NCI-H82 treated with DMSO at 0.1 percent for 48 hours (cell line): ENCODE results near the gene LCN10.

Source experiments
- DNase-seq: peaks from one replicate; lab custom pipeline; 2025; ENCODE audit not compliant: unreplicated experiment; lab: John Stamatoyannopoulos, UW

Gene LCN10

DNA sequence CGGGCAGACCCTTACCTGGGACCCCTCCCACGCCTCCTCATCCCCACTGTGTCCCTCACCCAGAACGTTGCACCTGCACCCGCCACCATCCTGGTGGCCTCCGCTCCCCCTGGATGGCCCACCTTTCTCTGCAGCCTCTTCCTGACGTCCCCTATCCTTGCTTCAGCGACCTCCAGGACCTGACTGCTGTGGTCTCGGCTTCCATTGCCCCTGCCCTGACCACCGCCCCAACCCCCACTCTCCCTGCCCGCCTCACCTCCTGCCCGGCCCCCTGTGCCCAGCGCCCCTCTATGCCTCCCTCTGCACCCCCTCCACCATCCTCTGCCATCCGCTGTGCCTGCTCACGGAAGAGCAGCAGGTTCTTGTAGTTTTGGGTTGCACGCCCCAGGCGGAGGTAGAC, 2.2 kb downstream of the LCN10 start:
- DNase-seq, result no peak

DNA sequence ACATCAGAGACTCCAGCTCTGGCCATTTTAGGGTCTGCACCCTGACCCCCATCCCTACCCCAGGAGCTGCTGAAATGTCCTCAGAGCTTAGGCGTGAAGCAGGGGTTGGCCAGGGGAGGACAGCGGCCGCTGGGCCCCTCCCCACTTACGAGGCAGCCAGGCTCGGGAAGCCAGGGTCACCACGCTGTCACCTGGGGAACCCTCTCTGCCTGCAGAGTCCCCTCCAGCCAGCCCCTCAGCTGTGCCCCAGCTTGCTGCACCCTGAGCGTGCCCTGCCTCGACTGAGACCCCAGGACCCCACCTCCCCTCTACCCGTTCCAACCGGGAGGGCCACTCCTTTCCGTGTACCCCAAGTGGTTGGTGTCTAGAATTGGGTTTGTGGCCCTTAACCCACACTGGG, 2.7 kb downstream of the LCN10 start:
- no peak for DNase-seq

DNA sequence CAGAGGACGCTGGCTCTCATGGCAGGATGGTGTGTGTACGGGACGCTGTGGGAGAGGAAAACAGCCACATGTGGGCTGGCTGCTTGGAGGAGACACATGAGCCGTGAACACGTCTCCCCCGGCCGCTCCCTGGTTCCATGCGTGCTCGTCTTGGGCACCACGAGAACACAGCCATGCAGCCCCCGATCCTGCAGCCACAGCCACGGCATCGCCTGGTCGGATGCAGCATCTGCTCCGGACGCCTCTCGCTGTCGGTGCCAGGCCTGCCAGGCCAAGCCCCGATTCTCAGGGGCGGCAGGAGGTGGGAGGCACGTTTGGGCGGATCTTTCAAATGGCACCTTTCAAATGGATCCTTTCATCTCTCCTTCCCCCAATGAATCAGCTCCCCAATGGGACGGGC, 3.2 kb downstream of the LCN10 start:
- no peak for DNase-seq

DNA sequence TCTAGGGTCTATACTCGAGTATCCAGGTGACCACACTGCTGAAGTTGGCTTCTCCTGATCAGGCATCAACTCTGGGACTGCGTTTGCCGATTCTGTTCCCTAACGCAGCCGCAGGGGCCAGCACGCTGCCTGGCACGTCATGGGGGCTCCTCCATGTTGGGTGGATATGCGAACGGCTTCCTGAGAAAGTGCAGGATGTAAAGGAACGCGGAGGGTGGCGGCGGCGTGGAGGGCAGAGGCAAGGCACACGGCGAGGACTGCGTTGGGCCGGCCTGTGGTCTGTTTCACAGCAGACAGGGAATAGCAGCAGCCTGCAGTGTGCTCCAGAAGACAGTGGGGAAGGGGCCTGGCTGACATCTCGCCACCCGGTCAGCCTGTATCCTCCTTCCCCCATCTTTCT, 3.8 kb downstream of the LCN10 start:
- DNase-seq, result no peak

GRCh38 chr9:136735812-136736480, 6.8 kb downstream of the LCN10 start:
- no peak for DNase-seq

- DNase-seq, result no peak
Observed at GRCh38 chr9:136734837-136735496, 7.8 kb downstream of the LCN10 start.

- DNase-seq, result no peak
Observed at GRCh38 chr9:136733611-136734010, 9.1 kb downstream of the LCN10 start.

GRCh38 chr9:136732444-136733178, 10.1 kb downstream of the LCN10 start:
- no peak for DNase-seq

GRCh38 chr9:136729926-136730325, 12.8 kb downstream of the LCN10 start:
- DNase-seq, result no peak

GRCh38 chr9:136729144-136729543, 13.6 kb downstream of the LCN10 start:
- no peak for DNase-seq

DNA sequence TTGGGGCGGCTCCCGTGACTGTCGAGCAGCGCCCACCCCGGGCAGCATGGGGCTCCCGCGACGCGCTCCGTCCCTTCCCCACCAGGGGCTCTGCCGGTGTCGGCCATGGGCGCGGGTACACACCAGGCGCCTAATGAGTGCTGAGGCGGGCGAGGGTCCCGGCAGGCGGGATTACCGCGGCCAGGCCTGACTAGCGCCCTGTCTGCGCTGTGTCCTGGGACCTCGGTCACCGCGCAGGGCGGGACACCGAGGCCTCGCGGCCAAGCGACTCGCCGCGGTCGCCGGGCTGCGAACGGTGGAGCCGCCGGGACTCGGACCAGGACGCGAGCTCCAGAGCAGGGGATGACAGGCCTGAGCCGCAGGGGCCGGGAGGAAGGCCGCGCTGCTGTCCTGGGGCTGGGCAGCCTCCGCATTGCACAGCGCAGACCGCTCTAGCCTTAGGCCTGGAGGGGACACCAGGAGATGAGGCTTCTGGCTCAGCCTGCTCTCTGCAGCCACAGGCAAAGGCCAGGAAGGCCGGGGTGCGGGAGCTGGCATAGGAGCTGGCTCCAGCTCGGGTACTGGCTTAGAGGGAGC, 14.1 kb downstream of the LCN10 start:
- no peak for DNase-seq

DNA sequence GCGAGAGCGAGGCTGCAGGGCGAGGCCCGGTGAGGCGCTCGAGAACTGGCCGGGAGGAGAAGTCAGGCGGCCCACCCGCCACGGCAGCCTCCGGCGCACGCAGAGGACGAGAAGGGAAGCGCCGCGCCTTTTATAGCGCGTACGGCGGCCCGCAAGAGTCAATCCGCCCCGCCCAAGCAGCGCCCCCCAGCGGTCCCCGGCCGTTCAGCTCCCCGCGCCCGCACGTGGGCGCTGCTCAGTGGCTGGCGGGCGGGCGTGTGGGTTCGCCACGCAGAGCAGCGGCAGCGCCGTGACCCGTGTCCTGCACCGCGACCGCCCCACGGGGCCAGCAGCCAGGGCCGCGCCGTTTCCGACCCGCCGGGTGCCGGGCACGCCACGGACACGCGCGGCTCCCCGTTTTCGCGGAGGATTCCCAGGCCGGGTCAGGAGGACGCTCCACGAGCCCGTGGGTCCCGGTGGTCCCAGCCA, 14.6 kb downstream of the LCN10 start:
- DNase-seq, result peak; percentile 55

DNA sequence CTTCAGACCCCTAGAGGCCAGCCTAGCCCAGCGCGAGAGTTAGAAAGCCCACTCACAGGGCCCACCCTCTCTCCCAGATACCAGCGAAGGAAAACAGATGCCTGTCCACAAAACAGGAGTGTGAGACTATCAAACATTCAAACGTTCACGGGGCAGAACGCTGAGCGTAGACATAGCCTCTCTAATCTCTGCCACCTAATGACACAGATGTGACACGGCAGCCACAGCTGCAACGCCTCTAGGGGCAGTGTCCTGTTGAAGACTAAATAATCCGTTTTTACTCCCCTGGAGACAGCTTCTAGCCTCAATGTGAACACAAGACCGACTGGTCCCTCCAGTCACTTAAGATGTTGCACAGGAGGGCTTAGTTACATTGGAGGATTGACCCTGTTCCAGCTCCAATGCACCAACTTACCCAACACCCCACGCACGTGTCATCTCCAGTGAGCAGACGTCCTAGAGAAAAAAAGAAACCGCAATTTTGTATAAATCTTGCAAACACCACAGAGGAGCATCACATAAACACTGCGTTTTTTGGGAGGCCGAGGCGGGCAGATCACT, 16.0 kb downstream of the LCN10 start:
- DNase-seq, result no peak

DNA sequence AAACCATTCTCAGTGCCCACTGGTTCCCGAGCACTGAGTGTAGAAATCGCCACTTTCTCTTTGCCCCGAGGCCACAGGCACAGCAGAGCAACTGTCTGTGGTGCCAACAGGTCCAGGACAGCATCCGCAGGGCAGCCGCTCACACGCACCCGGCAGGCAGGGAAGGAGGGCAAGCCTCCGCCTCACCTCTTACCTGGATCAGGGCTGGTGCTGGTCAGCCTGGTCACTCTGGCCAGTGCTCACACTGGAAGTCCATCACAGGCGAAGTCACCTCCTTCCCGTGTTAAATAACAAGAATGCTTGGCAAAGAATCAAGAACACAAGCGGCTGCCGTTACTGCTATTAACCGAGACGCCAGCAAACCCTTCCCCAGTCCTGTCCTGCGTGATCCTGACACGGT, 16.6 kb downstream of the LCN10 start:
- DNase-seq, result no peak

GRCh38 chr9:136725612-136726011, 17.1 kb downstream of the LCN10 start:
- DNase-seq, result no peak

- DNase-seq, result no peak
Observed at GRCh38 chr9:136724772-136725171, 18.0 kb downstream of the LCN10 start.

GRCh38 chr9:136723989-136724388, 18.8 kb downstream of the LCN10 start:
- no peak for DNase-seq

DNA sequence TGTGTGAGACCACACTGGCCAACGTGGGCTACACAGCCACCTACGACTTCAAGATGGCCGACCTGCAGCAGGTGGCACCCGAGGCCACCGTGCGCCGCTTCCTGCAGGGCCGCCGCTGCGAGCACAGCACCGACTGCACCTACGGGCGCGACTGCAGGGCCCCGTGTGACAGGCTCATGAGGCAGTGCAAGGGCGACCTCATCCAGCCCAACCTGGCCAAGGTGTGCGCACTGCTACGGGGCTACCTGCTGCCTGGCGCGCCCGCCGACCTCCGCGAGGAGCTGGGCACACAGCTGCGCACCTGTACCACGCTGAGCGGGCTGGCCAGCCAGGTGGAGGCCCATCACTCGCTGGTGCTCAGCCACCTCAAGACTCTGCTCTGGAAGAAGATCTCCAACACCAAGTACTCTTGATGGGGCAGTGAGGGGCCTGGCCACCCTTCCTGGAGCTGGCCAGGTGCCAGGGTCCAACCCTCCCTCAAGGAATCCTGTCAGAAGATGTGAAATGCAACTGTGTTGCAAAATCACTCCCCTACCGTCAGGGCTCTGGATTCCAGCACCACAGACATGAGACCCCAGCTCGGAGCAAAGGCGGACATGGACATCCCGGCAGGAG, 19.3 kb downstream of the LCN10 start:
- no peak for DNase-seq

- DNase-seq, result no peak
Observed at GRCh38 chr9:136722969-136723356, 19.8 kb downstream of the LCN10 start.

DNA sequence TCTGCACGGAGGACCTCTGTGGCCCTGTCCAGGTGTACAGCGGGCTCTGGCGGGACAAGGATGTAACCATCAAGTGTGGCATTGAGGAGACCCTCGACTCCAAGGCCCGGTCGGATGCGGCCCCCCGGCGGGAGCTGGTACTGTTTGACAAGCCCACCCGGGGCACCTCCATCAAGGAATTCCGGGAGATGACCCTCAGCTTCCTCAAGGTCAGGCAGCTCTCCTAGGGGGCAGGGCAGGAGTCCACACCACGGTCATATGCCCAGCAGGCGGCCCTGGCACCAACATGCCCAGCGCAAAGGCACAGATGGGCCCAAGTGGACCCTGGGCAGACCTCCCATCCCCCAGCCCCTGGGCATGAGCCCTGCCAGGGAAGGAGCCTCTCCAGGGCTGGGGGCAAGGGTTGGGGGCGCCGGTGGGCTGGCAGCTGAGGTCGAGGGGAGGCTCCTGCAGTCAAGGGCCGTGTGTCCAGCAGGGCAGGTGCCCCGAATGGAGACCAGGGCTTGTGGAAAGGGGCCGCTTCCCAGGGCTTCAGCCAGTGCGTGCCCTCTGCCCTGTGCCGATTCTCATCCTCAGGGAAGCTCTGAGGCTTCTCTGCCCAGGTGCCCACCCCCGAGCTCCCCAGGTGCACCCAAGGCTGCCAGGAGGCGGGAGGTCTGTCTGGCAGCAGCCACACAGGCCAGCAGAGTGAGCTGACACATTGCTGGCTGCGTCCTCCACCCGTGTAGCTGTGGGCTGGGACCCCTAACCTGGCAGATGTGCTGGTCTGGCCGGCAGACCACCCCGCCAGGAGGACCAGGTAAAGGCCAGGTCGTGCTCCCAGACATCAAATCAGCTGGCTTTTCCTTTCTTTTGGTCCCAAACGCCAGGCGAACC, 20.4 kb downstream of the LCN10 start:
- DNase-seq, result no peak
